A549 (cell line): ENCODE data around the gene SERTAD2. TPM values are rescaled to one million over a fixed set of nuclear protein-coding genes. Genes with fewer than 3 reads are reported as not detected.

ENCODE experiments used
- ATAC-seq, 2 experiments: fragments of 200-7000 bp in 1 of 2; fragments of >200 bp in 1 of 2; cut with Nextera tagmentation in 1 of 2; cut with Tn5 transposase in 1 of 2; 3 replicates each; pipeline versions ENCODE4 v1.8.0 to v1.9.1; 2018 to 2020; ENCODE audit warnings: mild to moderate bottlenecking in 1 of 2, moderate library complexity in 1 of 2
- CTCF ChIA-PET: fragments of 300-600 bp; sonication (Branson Sonifier 250); formaldehyde crosslinking; extraction: SDS; loops from one replicate; lab custom pipeline; 2021; ENCODE audit warnings: antibody characterized with exemption, inconsistent platforms; lab: Yijun Ruan, JAX
- POLR2A ChIA-PET: fragments of 350-600 bp; formaldehyde crosslinking; extraction: SDS; loops from one replicate; lab custom pipeline; 2021; ENCODE audit warnings: antibody characterized with exemption, inconsistent platforms; lab: Yijun Ruan, JAX
- DNase-seq, 2 experiments: peaks; one replicate each; pipeline versions ENCODE4 v3.0.0 to v3.0.0-alpha.2; 2011 to 2016; ENCODE audit warnings: low read depth in 1 of 2, low spot score in 1 of 2
- FAIRE-seq: peaks from 2 replicates; lab custom pipeline; 2011; peaks lifted over from hg19 to GRCh38; lab: Jason Lieb, UNC
- H3K27ac ChIP-seq, 2 experiments: fragments of >200 bp; sonication (Bioruptor Twin); formaldehyde crosslinking; 3 replicates each; pipeline ENCODE4 v1.5.1; 2016 to 2017
- H3K4me1 ChIP-seq: fragments of >200 bp; sonication (Bioruptor Twin); formaldehyde crosslinking; 3 replicates; pipeline ENCODE4 v1.6.1; 2016
- H3K4me2 ChIP-seq: fragments of >200 bp; sonication (Bioruptor Twin); formaldehyde crosslinking; 3 replicates; pipeline ENCODE4 v1.6.1; 2016
- H3K4me3 ChIP-seq: fragments of >200 bp; sonication (Bioruptor Twin); formaldehyde crosslinking; 3 replicates; pipeline ENCODE4 v1.5.1; 2016
- H3K9me3 ChIP-seq: fragments of >200 bp; sonication (Bioruptor Twin); formaldehyde crosslinking; 3 replicates; pipeline ENCODE4 v1.6.1; 2016
- BHLHE40 ChIP-seq: IDR thresholded peaks from 2 replicates; pipeline ENCODE4 v1.6.1; 2012; ENCODE audit warnings: low read depth, low read length, inconsistent platforms
- E2F6 ChIP-seq: IDR thresholded peaks from 2 replicates; pipeline ENCODE4 v1.6.1; 2012; ENCODE audit warnings: low read depth, borderline replicate concordance
- EHF ChIP-seq: fragments of 250-450 bp; sonication (Bioruptor Pico); IDR thresholded peaks from 2 replicates; pipeline ENCODE4 v1.5.0; 2020; ENCODE audit warnings: mild to moderate bottlenecking
- EP300 ChIP-seq, 2 experiments: fragments of >200 bp; sonication (Bioruptor Twin); formaldehyde crosslinking; IDR thresholded peaks; 2 replicates in 1 of 2; 3 replicates in 1 of 2; pipeline ENCODE4 v1.6.1; 2016 to 2017
- FOSL2 ChIP-seq, 2 experiments: fragments of 450-650 bp in 1 of 2; fragments of >200 bp in 1 of 2; sonication (Bioruptor Twin) in 1 of 2; formaldehyde crosslinking; IDR thresholded peaks; 2 replicates each; pipeline versions ENCODE4 v1.5.0 to v1.6.1; 2016 to 2020; ENCODE audit warnings: mild to moderate bottlenecking in 1 of 2, moderate library complexity in 1 of 2
- FOXS1 ChIP-seq: fragments of 250-450 bp; sonication (Bioruptor Pico); IDR thresholded peaks from 2 replicates; pipeline ENCODE4 v1.5.0; 2020; ENCODE audit warnings: mild to moderate bottlenecking, moderate library complexity
- HDAC2 ChIP-seq: fragments of 200-600 bp; sonication (generic); IDR thresholded peaks from 2 replicates; pipeline ENCODE4 v1.6.1; 2016
- HOXA7 ChIP-seq: fragments of 250-450 bp; sonication (Bioruptor Pico); IDR thresholded peaks from 2 replicates; pipeline ENCODE4 v1.5.0; 2020; ENCODE audit warnings: mild to moderate bottlenecking, moderate library complexity
- HOXB13 ChIP-seq: fragments of 250-450 bp; sonication (Bioruptor Pico); IDR thresholded peaks from 2 replicates; pipeline ENCODE4 v1.5.0; 2020; ENCODE audit warnings: low read depth, mild to moderate bottlenecking, moderate library complexity
- HOXB5 ChIP-seq: fragments of 250-450 bp; sonication (Bioruptor Pico); IDR thresholded peaks from 2 replicates; pipeline ENCODE4 v1.5.0; 2020; ENCODE audit warnings: mild to moderate bottlenecking, moderate library complexity
- JUN ChIP-seq, 2 experiments: fragments of >200 bp; sonication (Bioruptor Twin); formaldehyde crosslinking; IDR thresholded peaks; 2 replicates in 1 of 2; 3 replicates in 1 of 2; pipeline ENCODE4 v1.6.1; 2016 to 2017
- JUNB ChIP-seq: fragments of >200 bp; sonication (Bioruptor Twin); formaldehyde crosslinking; IDR thresholded peaks from 2 replicates; pipeline ENCODE4 v1.6.1; 2016
- MAFK ChIP-seq: fragments of 450-650 bp; IDR thresholded peaks from 2 replicates; pipeline ENCODE4 v1.6.1; 2014; ENCODE audit not compliant: partially characterized antibody
- MAX ChIP-seq: IDR thresholded peaks from 2 replicates; pipeline ENCODE4 v1.6.1; 2012
- MYC ChIP-seq: IDR thresholded peaks from 2 replicates; pipeline ENCODE4 v1.6.1; 2012; ENCODE audit warnings: mild to moderate bottlenecking, inconsistent platforms, low read length, improper control_type of control experiment, borderline replicate concordance
- NFE2L2 ChIP-seq: fragments of 150-350 bp; conservative IDR thresholded peaks from 2 replicates; pipeline ENCODE4 v1.6.1; 2014; ENCODE audit warnings: low read length
- NPAS2 ChIP-seq: fragments of 250-450 bp; sonication (Bioruptor Pico); IDR thresholded peaks from 2 replicates; pipeline ENCODE4 v1.8.0; 2022; ENCODE audit warnings: mild to moderate bottlenecking, moderate library complexity, borderline replicate concordance
- NR3C1 ChIP-seq: fragments of >200 bp; sonication (Bioruptor Twin); formaldehyde crosslinking; IDR thresholded peaks from 3 replicates; pipeline ENCODE4 v1.6.1; 2017
- PHF8 ChIP-seq: fragments of 200-600 bp; sonication (generic); IDR thresholded peaks from 2 replicates; pipeline ENCODE4 v1.6.1; 2016; ENCODE audit warnings: low read depth, mild to moderate bottlenecking, antibody characterized with exemption, moderate library complexity, borderline replicate concordance
- POLR2A ChIP-seq: IDR thresholded peaks from 2 replicates; pipeline ENCODE4 v1.6.1; 2012; ENCODE audit warnings: mild to moderate bottlenecking, low read length
- POLR2AphosphoS2 ChIP-seq: conservative IDR thresholded peaks from 2 replicates; pipeline ENCODE4 v1.6.1; 2012; ENCODE audit warnings: low read length, improper control_type of control experiment, inconsistent platforms
- RAD21 ChIP-seq, 2 experiments: fragments of >200 bp in 1 of 2; sonication (Bioruptor Twin) in 1 of 2; formaldehyde crosslinking in 1 of 2; IDR thresholded peaks in 1 of 2; conservative IDR thresholded peaks in 1 of 2; 2 replicates in 1 of 2; 3 replicates in 1 of 2; pipeline ENCODE4 v1.6.1; 2012 to 2018; ENCODE audit warnings: inconsistent platforms in 1 of 2
- RNF2 ChIP-seq: fragments of 200-600 bp; sonication (generic); IDR thresholded peaks from 2 replicates; pipeline ENCODE4 v1.6.1; 2016; ENCODE audit warnings: low read depth, mild to moderate bottlenecking, antibody characterized with exemption, moderate library complexity, borderline replicate concordance
- TFCP2L1 ChIP-seq: fragments of 250-450 bp; sonication (Bioruptor Pico); IDR thresholded peaks from 2 replicates; pipeline ENCODE4 v1.5.0; 2021; ENCODE audit warnings: mild to moderate bottlenecking
- TP53 ChIP-seq: fragments of 250-450 bp; sonication (Bioruptor Pico); IDR thresholded peaks from 2 replicates; pipeline ENCODE4 v1.5.0; 2021; ENCODE audit warnings: mild to moderate bottlenecking, moderate library complexity
- ZNF302 ChIP-seq: fragments of 250-450 bp; sonication (Bioruptor Pico); IDR thresholded peaks from 2 replicates; pipeline ENCODE4 v1.9.0; 2021; ENCODE audit warnings: inconsistent platforms, mild to moderate bottlenecking, moderate library complexity
- WGBS: methylation state at CpG from one replicate; pipeline ENCODE4 v1.1.6; 2017; ENCODE audit errors: missing lambda C conversion rate; 5-methylcytosine and 5-hydroxymethylcytosine counted together
- polyA plus RNA-seq, 4 experiments: library from polyadenylated mRNA; depleted of rRNA in 3 of 4; stranded (reverse); fragments of >200 nt; fragmentation: RNase III in 1 of 4; extraction: RNeasy Plus Mini Kit Qiagen cat#74134 plus additional on column Dnase treatment in 1 of 4; gene quantifications; 2 replicates in 3 of 4; 3 replicates in 1 of 4; pipeline ENCODE4 v1.2.3, GENCODE V29; 2011 to 2017
- TF ChIP-seq, protein P1 (sequence below): fragments of >200 bp; sonication (Bioruptor Twin); formaldehyde crosslinking; IDR thresholded peaks from 3 replicates; pipeline ENCODE4 v1.6.1; 2016
- TF ChIP-seq, protein P2 (sequence below): fragments of 200-600 bp; sonication (generic); IDR thresholded peaks from 2 replicates; pipeline ENCODE4 v1.6.1; 2016; ENCODE audit warnings: antibody characterized with exemption, mild to moderate bottlenecking, moderate library complexity

SERTAD2 gene
- polyA plus RNA-seq, 2 of the 4 experiments (the other 2 are of a cell fraction) = 11.8 TPM

DNA sequence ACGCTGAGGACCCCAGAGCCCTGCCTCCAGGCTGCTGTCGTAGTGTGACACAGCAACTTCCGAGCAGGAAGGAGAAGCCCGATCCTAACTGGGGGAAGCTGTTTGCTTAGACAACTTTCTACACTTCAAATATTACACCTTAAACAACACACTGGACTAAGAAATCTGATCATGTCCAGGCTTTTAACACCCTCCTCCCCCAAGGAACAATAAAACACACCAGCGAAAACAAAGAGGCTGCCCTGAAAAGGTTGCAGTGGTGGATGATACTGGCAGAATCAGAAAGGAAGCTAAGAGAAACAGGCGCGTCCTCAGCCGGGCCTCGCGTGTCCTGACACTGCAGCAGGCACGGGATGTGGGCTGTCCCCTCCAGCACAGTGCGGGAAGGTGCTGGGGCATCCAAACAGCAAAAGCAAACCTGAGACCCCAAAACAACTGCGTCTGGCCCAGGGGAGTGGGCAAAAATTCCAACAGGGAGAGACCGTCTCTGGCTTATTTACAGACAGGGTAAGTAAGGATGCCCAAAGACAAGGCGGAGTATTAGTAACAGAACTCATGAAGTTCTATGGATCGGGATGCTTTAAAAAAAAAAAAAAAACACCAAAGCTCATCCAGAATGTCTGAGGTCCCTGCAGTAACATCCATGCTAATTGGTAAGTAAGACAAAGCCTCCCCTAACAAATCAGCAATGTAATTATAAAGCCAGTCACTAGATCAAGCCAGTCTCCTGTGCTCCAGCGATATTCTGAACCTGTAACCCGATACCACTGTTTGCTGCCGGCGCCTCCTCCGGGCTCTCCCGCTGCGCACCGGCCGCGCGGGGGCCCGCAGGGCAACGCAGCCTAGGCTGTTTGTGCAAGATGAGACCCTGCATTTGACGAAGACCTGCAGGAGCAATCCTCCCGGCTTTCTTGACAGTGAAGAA, 9.0 kb downstream of the SERTAD2 start:
- CTCF ChIA-PET = interaction anchor here (0.5 to 5.1 kb wide), 38 partner anchors 8 to 314 kb away, joined by 3 to 65 read pairs (median 6); partner anchors contain the start of gene SERTAD2
- peak; percentile 91 to 95 for DNase-seq
- H3K4me2 ChIP-seq = peak overlapping the region; percentile 98
- WGBS = 1% methylated on average over 31 of the region's 31 CpGs
- POLR2A ChIA-PET = interaction anchor here (1.0 to 5.0 kb wide), 13 partner anchors 10 to 314 kb away, joined by 3 to 102 read pairs (median 4); partner anchors contain the start of genes AFTPH and SERTAD2
- H3K27ac ChIP-seq = peak overlapping the region; percentile 93 to 95
- peak overlapping the region; percentile 44 for H3K4me3 ChIP-seq
- peak; percentile 85 to 94 for ATAC-seq
- H3K4me1 ChIP-seq = peaks cover 87% of the 10 kb centered on the region
- no peak for TF ChIP-seq ZNF302 (CRISPR knock-in tag)
- no peak for TF ChIP-seq FOXS1 (CRISPR knock-in tag)
- peak; percentile 62; the same call in 1 of the 2 replicates for TF ChIP-seq MAX
- TF ChIP-seq EP300 (IDR thresholded peaks at IDR 0.05) = no peak
- no peak for TF ChIP-seq JUNB
- 0 out of 2 replicates have a peak, but pooled peaks have one; percentile 20 for TF ChIP-seq TFCP2L1 (CRISPR knock-in tag)
- no peak for TF ChIP-seq FOSL2 (IDR thresholded peaks at IDR 0.05)
- 0 out of 2 replicates have a peak, but pooled peaks have one; percentile 21 for TF ChIP-seq FOSL2 (CRISPR knock-in tag; IDR thresholded peaks at IDR 0.05)
- peak; percentile 83 for TF ChIP-seq NFE2L2
- peak; percentile 96 for TF ChIP-seq MAFK
- TF ChIP-seq PHF8 = peak; percentile 41; the same call in 1 of the 2 replicates
- TF ChIP-seq HOXB5 (CRISPR knock-in tag) = no peak
- TF ChIP-seq BHLHE40 = peak; percentile 31; the same call in 1 of the 2 replicates
- no peak for TF ChIP-seq EHF (CRISPR knock-in tag)
- peak; percentile 35; the same call in 1 of the 2 replicates for TF ChIP-seq E2F6
- TF ChIP-seq HDAC2 = no peak
- peak; percentile 82; the same call in 1 of the 2 replicates for TF ChIP-seq HOXA7
- no peak for TF ChIP-seq NPAS2 (CRISPR knock-in tag)
- TF ChIP-seq, protein P1, sequence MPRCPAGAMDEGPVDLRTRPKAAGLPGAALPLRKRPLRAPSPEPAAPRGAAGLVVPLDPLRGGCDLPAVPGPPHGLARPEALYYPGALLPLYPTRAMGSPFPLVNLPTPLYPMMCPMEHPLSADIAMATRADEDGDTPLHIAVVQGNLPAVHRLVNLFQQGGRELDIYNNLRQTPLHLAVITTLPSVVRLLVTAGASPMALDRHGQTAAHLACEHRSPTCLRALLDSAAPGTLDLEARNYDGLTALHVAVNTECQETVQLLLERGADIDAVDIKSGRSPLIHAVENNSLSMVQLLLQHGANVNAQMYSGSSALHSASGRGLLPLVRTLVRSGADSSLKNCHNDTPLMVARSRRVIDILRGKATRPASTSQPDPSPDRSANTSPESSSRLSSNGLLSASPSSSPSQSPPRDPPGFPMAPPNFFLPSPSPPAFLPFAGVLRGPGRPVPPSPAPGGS = peak; percentile 88; the same call in 2 of the 3 replicates
- no peak for TF ChIP-seq HOXB13 (CRISPR knock-in tag)
- TF ChIP-seq JUN (IDR thresholded peaks at IDR 0.05) = peak in 1 of 2 experiments; percentile 59; a peak in 2 of 5 replicates
- peak; percentile 56 for TF ChIP-seq POLR2A
- no peak for TF ChIP-seq NR3C1
- TF ChIP-seq POLR2AphosphoS2 = no peak
- peak; percentile 68; the same call in 1 of the 2 replicates for TF ChIP-seq TP53
- TF ChIP-seq, protein P2, sequence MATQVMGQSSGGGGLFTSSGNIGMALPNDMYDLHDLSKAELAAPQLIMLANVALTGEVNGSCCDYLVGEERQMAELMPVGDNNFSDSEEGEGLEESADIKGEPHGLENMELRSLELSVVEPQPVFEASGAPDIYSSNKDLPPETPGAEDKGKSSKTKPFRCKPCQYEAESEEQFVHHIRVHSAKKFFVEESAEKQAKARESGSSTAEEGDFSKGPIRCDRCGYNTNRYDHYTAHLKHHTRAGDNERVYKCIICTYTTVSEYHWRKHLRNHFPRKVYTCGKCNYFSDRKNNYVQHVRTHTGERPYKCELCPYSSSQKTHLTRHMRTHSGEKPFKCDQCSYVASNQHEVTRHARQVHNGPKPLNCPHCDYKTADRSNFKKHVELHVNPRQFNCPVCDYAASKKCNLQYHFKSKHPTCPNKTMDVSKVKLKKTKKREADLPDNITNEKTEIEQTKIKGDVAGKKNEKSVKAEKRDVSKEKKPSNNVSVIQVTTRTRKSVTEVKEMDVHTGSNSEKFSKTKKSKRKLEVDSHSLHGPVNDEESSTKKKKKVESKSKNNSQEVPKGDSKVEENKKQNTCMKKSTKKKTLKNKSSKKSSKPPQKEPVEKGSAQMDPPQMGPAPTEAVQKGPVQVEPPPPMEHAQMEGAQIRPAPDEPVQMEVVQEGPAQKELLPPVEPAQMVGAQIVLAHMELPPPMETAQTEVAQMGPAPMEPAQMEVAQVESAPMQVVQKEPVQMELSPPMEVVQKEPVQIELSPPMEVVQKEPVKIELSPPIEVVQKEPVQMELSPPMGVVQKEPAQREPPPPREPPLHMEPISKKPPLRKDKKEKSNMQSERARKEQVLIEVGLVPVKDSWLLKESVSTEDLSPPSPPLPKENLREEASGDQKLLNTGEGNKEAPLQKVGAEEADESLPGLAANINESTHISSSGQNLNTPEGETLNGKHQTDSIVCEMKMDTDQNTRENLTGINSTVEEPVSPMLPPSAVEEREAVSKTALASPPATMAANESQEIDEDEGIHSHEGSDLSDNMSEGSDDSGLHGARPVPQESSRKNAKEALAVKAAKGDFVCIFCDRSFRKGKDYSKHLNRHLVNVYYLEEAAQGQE = peak; percentile 36; the same call in 1 of the 2 replicates
- 0 out of 2 replicates have a peak, but pooled peaks have one; percentile 14 for TF ChIP-seq MYC
- no peak for TF ChIP-seq RNF2
- 0 out of 5 replicates have a peak, but pooled peaks of 1 of the 2 experiments have one; percentile 19 for TF ChIP-seq RAD21 (conservative IDR thresholded peaks at IDR 0.05 in 1 of 2, IDR thresholded peaks at IDR 0.05 in 1 of 2)
- no peaks in the 10 kb centered on the region for H3K9me3 ChIP-seq
- peak; percentile 82 for FAIRE-seq
